GM18870 (cell line): ENCODE results near the gene GBA3.

Experiments
- ATAC-seq: cut with Tn5 transposase; IDR thresholded peaks from one replicate; pipeline ENCODE4 v1.9.1; 2021; ENCODE audit warnings: moderate library complexity; ENCODE audit not compliant: unreplicated experiment

Gene GBA3

DNA sequence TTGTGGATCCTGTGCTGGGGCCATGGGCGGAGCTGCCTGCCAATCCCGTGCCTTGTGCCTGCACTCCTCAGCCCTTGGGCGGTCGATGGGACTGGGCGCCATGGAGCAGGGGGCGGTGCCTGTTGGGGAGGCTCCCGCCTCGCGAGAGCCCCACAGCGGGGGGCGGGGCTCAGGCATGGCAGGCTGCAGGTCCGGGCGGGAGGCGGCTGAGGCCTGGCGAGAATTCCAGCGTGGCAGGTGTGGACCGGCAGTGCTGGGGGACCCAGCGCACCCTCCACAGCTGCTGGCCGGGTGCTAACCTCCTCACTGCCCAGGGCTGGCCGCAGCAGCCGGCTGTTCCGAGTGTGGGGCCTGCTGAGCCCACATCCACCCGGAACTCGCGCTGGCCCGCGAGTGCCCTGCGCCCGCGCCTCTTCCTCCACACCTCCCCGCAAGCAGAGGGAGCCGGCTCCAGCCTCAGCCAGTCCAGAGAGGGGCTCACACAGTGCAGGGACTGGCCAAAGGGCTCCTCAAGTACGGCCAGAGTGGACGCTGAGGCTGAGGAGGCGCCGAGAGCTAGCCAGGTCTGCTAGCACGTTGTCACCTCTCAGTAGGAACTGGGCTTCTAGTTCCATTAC, 85.9 kb downstream of the GBA3 start:
- no peak for ATAC-seq

DNA sequence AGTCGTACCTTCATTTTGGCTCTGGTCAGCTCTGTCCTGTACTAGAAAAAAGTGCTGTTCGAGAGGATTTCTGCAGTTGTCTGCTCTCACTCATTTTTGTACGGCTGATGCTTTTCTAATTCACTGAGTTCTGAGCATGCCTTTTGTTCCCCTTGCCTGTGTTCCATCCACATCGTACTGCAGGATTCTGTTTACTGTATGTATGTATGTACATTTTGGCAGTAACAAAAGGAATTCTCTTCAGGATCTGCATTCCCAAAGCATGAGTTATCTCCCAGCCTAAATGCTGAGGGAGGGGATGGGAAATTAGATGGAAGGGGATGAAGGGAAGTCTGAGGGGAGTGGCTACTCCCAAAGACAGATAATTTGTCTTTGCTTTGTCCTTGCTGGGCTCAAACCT, 87.6 kb downstream of the GBA3 start:
- ATAC-seq: no peak

DNA sequence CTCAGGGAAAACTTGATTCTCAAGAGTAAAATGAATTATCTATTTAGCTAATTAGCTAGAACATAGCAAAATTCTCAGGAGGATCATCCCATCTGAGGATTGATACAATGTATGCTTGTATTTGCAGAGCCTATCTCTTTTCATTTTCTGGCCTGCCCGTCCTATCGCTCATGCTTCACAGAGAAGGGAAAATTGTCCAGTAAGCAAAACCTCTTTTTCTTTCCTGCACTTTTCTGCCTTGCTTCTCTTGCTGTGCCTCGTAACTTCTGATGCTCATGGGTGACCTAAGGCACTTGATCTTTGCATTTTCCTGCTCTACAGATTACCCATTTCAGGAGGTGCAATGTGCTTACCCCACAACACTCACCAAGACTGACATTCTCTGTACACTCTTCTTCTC, 88.1 kb downstream of the GBA3 start:
- no peak for ATAC-seq

DNA sequence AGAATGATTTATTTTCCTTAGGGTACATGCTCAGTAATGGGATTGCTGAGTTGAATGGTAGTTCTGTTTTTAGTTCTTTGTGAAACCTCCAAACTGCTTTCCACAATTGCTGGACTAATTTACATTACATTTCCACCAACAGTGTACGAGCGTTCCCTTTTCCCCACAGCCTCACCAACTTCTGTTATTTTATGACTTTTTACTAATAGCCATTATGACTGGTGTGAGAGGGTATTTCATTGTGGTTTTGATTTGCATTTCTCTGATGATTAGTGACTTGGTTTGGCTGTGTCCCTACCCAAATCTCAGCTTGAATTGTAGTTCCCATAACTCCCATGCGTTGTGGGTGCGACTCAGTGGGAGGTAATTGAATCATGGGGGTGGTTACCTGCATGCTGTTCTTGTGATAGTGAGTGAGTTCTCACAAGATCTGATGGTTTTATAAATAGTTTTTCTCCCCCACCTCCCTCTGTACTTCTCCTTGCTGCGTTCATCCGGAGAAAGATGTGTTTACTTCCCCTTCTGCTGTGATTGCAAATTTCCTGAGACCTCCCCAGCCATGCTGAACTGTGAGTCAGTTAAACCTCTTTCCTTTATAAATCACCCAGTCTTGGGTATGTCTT, 95.1 kb downstream of the GBA3 start:
- ATAC-seq: no peak

DNA sequence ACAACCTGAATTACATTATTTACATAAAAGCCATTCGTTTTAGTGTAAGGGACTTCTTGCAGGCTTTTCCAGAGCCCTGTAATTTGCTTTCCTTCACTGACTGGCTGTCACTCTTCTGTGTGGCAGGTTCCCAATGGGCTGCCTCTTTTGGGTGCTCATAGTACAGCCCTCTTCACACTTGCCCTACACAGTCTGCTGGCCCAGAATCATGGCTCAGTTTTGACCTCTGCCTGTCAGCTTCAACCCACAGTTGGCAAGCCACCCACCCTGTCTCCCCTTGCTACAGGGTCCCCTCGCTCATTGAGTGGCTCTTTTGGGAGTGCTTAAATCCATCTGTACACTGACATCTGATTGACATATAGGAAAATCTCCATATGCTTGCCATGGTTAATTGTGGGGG, 97.9 kb downstream of the GBA3 start:
- no peak for ATAC-seq

DNA sequence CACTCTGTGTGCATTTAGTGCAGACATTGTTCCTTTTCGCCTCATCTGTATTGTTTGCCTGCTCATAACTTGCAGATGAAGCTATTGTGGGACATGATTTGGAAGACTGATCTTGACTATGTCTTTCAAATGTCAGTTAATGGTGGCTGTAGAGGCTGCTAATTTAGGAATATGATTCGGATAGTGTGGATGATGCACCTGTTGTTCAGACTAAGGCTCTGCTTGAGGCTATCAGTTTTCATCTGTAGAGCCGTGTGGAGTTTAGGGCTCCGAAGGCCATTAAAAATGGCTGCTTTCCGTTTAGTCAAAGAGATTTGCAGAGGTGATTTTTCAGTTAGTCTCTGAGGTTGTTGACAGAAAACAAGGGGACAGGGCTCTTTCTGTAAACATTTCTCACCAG, 102.0 kb downstream of the GBA3 start:
- ATAC-seq: no peak

DNA sequence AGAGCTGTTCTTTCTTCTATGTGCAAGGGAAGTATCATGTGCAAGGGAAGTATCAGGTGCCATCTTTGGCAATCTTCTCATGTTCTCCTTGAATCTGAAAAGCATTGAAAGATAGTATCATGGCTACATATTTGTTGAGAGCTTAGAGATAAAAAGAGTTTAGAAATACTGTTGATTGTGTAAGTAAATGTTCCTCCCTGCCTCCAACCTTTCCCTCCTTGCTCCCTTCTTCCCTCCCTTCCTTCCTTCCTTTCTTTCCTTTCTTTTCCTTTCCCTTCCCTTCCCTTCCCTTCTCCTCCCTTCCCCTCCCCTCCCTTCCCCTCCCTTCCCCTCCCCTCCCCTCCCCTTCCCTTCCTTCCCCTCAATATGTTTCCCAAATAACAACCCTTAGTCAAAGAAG, 108.7 kb downstream of the GBA3 start:
- ATAC-seq: no peak

DNA sequence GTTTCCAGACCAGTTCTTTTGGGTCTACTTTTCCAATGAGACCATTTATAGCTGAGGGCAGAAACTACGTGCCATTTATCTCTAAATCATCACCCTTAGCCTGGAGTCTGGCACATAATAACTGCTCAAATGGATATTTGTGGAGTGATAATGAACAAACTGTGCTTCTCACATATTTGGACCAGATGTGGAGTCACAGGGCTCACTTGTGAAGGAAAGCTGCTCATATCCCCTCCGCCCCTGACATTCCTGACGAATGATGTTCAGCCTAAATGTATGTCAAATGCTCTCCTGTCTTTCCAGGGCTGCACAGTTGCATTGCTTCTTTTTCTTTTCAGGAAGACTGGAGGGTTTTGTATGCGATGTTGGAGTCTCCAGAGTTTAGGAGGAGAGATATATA, 110.1 kb downstream of the GBA3 start:
- no peak for ATAC-seq

DNA sequence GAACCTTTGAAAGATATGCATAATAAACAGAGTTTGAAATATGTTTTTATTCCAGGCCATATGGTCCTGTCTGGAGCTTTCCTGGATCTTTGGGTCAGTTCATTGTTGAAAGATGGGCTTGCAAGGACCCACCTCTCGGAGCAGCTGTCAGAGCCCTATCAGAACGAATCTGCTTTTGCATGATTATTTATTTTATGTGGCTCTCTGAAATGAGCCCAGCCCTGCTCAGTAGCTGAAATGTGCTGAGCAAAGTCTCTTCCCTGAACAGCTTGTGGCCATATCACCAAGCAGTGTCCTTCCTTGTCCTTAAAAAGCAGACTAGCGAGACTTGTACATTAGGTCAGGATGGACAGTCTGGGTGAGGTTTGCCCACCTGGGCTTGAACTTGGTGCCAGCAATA, 110.8 kb downstream of the GBA3 start:
- no peak for ATAC-seq

DNA sequence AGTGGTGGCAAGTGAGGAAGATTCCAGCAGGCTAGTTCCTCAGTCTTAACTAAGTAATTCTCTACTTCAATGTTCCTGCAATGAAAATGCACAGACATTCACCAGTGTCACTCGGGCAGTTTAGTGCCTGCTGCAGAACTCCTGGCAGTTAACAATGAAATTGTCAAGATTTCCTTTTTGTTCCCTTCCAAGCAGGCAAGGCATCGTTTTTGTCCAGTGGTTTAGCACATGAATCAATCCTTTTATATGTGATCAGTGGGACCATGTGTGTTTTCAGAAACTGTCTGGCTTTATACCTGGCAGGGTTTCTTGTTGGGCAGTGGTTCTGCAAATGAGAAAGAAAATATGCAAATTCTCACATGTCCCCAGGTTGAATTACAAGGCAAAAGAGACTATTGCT, 122.2 kb downstream of the GBA3 start:
- no peak for ATAC-seq

DNA sequence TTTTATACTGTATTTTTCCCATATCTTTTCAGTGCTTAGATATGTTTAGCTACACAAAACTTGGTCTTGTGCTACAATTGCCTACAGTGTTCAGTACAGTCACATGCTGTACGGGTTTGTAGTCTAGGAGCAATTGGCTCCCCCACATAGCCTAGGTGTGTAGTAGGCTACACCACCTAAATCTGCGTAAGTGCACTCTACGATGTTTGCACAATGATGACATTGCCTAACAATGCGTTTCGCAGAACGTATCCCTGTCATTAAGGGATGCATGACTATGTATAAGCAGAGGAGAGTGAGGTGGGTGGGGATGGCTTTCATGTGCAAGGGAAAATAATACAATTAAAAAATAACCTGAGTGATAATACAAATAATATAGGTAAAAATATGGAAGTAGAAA, 131.4 kb downstream of the GBA3 start:
- ATAC-seq: no peak

DNA sequence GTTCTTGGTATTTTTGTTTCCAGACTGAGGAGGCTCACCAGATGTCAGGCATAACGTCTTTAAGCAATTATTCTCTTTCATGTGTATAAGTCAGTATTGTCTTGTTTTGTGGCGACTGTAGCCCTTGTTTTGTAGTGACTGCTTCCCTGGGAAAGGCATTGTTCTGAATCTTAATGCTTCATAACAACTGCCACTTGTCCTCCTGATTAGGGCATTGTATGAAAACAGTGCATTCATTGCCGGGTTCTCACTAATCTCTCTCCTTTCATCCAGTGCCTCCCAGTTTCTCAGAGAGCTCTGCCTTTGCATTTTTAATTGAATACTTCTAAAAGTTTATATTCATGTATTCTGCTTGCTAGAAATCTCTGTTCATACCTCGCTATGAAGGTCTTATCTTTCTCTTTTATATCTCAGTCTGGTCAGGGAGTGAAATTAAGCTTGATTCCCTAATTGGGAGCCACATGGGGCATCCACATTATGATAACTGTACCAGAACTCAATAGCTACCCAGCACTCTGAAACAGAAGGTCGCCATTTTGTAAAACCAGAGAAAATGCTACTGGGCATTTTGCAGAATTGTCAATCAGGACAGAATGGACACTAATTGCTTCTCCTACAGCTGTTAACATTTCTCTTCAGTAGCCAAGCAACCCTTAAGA, 149.8 kb downstream of the GBA3 start:
- ATAC-seq: no peak

DNA sequence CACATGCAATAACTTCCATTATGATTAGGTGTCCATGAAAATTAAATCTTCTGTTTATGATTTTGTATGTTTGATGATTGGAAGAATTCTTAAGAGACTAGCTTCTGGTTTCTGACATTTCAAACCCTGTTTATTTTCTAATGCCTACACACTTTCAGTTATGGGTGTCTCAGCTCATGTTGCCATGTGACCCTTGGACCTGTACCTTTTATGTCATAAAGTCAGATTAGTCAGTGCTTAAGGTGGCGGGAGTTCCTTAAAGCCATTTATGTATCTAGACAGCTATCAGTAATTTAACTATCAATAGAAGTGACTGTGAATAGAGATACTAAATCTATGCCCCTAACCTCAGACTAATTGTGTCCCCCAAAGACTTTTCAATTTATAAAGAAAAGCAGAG, 155.6 kb downstream of the GBA3 start:
- ATAC-seq: no peak

DNA sequence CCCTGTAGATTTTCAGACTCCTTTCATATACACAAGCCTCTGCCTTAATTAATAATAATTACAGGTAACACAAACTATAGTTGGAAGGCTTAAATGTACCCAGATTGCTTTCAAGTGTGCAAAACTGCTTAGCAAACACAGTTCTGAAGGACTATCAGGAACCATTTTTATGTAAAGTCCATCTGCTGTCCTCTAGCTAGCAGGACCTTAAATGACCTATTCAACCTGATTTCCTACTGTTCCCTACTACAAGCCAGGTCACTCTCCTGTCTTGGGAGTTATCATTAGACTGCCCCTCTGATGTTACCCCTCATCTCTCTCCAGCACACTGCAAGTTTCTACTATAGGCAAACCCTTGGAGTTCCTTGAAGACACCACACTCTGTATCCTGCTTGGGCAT, 157.3 kb downstream of the GBA3 start:
- no peak for ATAC-seq

DNA sequence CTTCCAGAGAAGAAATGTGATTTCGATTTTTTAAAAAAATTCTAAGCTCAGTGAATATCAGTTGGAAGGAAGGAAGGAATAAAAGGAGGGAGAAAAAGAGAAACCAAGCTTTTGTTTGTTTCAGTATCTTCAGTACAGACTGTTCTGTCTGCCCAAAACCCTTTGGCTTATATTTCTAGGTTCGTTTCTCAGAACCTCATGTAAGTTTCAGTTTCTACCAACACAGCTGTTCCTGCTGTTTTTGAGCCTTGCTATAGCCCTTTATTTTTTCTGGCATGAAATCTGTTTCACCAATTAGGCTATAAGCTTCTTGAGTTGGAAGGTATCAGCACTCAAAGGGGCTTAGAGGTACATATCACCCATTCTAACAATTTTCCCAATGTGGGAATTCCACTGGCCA, 157.9 kb downstream of the GBA3 start:
- peak; percentile 92 for ATAC-seq

DNA sequence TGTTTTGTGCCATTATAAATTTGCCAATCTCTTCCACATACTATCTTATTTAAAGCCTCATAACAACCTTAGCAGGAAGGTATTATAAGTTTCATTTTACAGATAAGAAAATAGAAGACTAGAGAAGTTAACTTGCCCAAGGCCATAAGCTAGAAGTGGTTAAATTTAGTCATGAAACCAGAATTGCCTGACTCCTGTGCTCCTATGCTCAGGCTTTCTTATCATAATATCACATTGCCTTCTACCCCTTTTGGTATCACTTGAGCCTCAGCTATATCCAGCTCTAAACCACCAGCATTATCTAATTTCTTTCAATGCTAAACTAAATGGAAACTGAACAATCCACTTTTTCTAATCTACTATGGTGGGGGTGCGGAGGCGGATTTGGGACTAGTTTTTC, 164.7 kb downstream of the GBA3 start:
- no peak for ATAC-seq

DNA sequence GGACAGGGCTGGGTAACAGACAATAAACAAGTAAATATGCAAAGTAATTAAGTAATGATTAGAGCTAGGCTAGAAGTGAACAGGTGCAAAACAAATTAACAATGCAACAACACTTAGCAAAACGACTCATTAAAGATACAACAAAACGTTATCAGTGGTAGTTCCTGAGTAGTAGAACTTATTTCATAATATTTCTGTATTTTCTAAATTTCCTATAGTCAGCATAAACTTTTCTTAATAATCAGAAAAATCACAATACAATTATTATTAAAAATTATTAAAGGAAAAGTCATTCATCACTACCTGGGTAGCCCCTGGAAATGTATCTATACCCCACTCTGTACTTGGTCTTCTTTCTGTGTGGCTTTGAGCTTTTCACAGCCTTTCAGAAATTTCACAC, 166.6 kb downstream of the GBA3 start:
- no peak for ATAC-seq
